HL-60 (cell line): ENCODE data around the gene HID1.

Experiments
- GABPA ChIP-seq: IDR thresholded peaks from 2 replicates; pipeline ENCODE4 v1.6.1; 2012; ENCODE audit warnings: low read depth
- SPI1 ChIP-seq: IDR thresholded peaks from 2 replicates; pipeline ENCODE4 v1.6.1; 2012; ENCODE audit warnings: low read depth, mild to moderate bottlenecking, borderline replicate concordance
- TF ChIP-seq, protein P1 (sequence below): IDR thresholded peaks from one replicate; pipeline ENCODE4 v1.5.1; 2011; ENCODE audit warnings: low read length, control low read depth, inconsistent platforms; ENCODE audit not compliant: insufficient read depth
- TF ChIP-seq, protein P2 (sequence below): IDR thresholded peaks from 2 replicates; pipeline ENCODE4 v1.6.1; 2012; ENCODE audit warnings: low read depth; ENCODE audit not compliant: insufficient replicate concordance

GRCh38 chr17:74950207-74950606 lies 22.4 kb downstream of the HID1 start:
- TF ChIP-seq, protein P1, sequence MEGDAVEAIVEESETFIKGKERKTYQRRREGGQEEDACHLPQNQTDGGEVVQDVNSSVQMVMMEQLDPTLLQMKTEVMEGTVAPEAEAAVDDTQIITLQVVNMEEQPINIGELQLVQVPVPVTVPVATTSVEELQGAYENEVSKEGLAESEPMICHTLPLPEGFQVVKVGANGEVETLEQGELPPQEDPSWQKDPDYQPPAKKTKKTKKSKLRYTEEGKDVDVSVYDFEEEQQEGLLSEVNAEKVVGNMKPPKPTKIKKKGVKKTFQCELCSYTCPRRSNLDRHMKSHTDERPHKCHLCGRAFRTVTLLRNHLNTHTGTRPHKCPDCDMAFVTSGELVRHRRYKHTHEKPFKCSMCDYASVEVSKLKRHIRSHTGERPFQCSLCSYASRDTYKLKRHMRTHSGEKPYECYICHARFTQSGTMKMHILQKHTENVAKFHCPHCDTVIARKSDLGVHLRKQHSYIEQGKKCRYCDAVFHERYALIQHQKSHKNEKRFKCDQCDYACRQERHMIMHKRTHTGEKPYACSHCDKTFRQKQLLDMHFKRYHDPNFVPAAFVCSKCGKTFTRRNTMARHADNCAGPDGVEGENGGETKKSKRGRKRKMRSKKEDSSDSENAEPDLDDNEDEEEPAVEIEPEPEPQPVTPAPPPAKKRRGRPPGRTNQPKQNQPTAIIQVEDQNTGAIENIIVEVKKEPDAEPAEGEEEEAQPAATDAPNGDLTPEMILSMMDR: no peak
- TF ChIP-seq, protein P2, sequence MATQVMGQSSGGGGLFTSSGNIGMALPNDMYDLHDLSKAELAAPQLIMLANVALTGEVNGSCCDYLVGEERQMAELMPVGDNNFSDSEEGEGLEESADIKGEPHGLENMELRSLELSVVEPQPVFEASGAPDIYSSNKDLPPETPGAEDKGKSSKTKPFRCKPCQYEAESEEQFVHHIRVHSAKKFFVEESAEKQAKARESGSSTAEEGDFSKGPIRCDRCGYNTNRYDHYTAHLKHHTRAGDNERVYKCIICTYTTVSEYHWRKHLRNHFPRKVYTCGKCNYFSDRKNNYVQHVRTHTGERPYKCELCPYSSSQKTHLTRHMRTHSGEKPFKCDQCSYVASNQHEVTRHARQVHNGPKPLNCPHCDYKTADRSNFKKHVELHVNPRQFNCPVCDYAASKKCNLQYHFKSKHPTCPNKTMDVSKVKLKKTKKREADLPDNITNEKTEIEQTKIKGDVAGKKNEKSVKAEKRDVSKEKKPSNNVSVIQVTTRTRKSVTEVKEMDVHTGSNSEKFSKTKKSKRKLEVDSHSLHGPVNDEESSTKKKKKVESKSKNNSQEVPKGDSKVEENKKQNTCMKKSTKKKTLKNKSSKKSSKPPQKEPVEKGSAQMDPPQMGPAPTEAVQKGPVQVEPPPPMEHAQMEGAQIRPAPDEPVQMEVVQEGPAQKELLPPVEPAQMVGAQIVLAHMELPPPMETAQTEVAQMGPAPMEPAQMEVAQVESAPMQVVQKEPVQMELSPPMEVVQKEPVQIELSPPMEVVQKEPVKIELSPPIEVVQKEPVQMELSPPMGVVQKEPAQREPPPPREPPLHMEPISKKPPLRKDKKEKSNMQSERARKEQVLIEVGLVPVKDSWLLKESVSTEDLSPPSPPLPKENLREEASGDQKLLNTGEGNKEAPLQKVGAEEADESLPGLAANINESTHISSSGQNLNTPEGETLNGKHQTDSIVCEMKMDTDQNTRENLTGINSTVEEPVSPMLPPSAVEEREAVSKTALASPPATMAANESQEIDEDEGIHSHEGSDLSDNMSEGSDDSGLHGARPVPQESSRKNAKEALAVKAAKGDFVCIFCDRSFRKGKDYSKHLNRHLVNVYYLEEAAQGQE: no peak
- no peak for TF ChIP-seq GABPA
- no peak for TF ChIP-seq SPI1
